ENCODE results near the gene RHAG. TPM values are rescaled to one million over a fixed set of nuclear protein-coding genes. Genes with fewer than 3 reads are reported as not detected.

The RHAG gene
- total RNA-seq: not detected in 2 replicates

DNA sequence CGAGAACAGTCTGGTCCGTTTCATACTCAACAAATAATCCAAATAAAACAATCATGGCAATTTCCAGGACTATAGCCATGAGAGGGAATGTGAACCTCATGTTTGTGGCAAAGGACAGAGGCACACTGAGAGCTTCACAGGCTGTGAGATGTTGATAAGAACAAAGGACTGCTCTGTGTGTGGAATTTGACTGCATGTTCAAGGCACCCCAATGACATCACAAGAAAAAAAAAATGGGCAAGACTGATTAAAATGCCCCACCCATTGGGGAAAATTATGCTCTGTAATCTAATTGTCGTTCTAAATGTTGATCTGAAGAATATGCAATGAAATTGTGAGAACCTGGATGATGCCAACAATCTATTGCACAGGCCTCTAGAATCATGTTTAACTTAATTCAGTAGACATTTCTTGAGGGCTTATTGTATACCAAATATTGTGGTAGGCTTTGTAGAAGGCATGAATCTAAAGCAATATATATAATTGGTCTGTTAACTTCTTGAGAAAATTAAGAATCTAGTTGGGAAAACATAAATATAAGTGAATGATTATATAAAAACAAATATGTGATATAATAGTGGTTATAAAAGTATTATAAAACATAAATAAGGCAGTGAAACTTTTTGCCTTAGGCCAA lies at the start of gene RHAG:
RHAG (minus strand) TSS at position 127 of the 637 bp plus-strand sequence; CDS start at position 100, 27 bp downstream.

Other genes starting within 250 kb of the RHAG start
- 17.8 and 28.7 TPM in 2 replicates for gene MMUT, start 173.6 kb downstream of the RHAG start, total RNA-seq
- 3.6 and 4.8 TPM in 2 replicates for gene CENPQ, start 173.5 kb downstream of the RHAG start, total RNA-seq
- not detected in 2 replicates for gene GLYATL3, start 136.9 kb downstream of the RHAG start, total RNA-seq
- 0.59 and 0.69 TPM in 2 replicates for gene C6orf141, start 86.2 kb downstream of the RHAG start, total RNA-seq
- gene CRISP2, start 76.7 kb upstream of the RHAG start, total RNA-seq: not detected in 2 replicates
- not detected in 2 replicates for gene CRISP3, start 107.5 kb upstream of the RHAG start, total RNA-seq
- not detected in 2 replicates for gene PGK2, start 150.4 kb upstream of the RHAG start, total RNA-seq
- gene CRISP1, start 229.7 kb upstream of the RHAG start, total RNA-seq: not detected in 2 replicates